GM18505 (cell line): ENCODE results near the gene PPP5C.

Source experiments
- ATAC-seq: cut with Tn5 transposase; IDR thresholded peaks from one replicate; pipeline ENCODE4 v1.9.1; 2021; ENCODE audit not compliant: unreplicated experiment
- POLR2A ChIP-seq: IDR thresholded peaks from 4 replicates; pipeline ENCODE4 v1.6.1; 2011; ENCODE audit warnings: borderline replicate concordance; ENCODE audit not compliant: insufficient read depth, insufficient read length; ENCODE audit errors: extremely low read depth

The PPP5C gene

DNA sequence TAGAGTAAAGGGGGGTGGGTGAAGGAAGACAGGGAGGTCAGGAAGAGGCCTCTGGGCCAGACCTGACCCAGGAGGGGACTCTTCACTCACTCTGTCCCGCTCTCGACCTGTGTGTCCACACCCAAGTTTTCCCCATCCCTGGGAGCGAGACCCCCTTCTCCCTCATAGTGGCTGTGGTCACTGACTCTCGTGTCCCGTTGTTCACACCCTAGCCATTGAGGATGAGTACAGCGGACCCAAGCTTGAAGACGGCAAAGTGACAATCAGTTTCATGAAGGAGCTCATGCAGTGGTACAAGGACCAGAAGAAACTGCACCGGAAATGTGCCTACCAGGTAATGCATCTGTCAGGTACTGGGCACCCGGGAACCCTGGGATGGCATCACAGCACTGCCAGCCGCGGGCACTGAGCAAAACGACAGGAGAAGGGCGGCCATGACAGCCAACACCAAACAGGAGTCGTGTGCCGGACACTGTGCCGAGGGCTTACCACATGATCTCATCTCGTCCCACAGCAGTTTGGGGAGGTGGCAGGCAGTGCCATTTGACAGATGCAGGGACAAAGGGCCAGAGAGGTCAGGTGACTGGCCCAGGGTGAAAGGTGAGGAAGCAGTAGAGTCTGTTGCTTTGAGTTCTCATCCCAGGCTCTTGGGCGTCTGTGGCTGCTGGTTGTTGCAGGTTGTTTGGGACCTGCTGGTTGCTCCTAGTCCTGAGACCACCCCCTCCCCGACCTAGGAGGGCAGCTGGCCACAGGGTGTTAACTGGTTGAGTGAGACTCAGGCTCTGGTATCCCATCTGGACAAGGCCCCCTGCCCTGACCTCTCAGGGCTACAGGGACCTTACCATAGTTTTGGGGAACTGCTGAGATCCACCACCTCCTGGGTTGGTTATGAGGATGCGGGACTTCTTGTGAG is 29.6 kb downstream of the PPP5C start:
- no peak for TF ChIP-seq POLR2A
- ATAC-seq, result no peak

DNA sequence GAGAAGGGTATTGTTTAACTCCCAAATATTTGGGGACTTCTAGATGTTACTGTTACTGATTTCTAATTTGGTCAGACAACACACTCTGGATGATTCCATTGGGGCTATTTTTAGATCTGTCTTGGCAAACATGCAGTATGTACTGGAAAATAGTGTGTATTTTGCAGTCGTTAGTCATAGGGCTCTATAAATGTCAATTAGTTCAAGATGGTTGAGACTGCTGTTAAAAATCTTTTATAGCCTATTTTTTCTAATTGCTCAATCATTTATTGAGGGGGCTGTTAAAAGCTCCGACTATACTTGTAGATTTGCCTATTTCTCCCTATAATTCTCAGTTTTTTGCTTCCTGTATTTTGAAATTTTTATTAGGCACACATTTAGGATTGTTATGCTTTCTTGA is 31.4 kb downstream of the PPP5C start:
- no peak for ATAC-seq
- TF ChIP-seq POLR2A, result no peak

- ATAC-seq, result no peak
- TF ChIP-seq POLR2A, result no peak
These were observed 33.8 kb downstream of the PPP5C start for GRCh38 chr19:46380690-46381089.

DNA sequence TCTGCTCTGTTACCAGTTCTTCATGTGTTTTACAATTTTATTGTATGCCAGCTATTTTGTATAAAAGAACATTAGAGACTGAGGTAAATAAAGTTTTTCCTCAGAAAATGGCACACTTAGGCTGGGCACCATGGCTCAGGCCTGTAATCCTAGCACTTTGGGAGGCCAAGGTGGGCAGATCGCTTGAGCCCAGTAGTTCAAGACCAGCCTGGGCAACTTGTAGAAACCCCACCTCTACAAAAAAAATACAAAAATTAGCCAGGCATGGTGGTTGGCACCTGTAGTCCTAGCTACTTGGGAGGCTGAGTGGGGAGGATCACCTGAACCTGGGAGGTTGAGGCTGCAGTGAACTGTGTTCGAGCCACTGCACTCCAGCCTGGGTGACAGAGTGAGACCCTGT is 34.5 kb downstream of the PPP5C start:
- no peak for TF ChIP-seq POLR2A
- no peak for ATAC-seq

- TF ChIP-seq POLR2A, result no peak
- no peak for ATAC-seq
These were observed 35.0 kb downstream of the PPP5C start for GRCh38 chr19:46381756-46382345.

DNA sequence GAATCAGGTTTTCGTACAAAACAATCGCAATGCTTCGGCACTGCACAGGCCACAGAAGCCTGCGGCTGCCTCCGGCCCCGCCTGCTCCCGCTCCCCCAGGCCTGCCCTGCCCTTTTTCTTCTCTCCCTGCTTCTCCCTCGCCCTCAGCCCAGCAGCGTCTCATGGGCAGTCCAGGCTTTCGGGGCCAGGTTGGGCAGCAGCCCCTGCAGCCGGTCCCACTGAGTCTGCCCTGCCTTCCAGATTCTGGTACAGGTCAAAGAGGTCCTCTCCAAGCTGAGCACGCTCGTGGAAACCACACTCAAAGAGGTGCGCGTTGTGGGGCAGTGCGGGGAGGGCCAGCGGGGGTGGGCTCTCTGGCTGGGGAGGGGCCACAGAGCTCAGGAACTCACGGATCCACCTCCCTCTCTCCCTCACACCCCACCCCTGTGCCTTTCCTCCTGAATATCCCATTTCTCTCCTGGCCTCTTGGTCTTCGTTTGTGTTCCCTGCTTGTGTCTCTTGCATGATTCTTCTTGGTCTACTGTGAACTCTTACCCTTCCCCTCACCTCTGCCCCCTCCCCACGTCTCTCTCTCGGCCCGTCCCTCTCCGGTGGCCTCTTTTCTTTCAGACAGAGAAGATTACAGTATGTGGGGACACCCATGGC is 36.4 kb downstream of the PPP5C start:
- TF ChIP-seq POLR2A, result no peak
- no peak for ATAC-seq

DNA sequence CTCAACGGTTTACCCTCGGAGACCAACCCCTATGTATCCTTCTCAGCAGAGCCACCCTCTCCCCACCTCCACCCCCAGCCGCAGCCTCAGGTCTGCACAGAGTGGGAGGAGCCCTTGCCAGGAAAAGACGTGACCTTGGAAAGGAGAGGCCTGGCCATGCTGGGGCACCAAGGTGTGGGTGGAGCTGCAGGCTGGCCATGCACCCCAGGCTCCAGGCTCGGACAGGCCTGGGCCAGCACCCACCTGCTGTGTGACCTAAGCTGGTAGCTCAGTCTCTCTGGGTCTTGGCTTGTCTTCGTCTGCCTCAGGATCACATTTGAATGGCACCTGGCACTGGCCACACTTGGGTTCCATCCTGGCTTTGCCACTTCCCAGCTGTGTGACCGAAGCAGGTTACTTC is 37.0 kb downstream of the PPP5C start:
- TF ChIP-seq POLR2A, result no peak
- no peak for ATAC-seq

DNA sequence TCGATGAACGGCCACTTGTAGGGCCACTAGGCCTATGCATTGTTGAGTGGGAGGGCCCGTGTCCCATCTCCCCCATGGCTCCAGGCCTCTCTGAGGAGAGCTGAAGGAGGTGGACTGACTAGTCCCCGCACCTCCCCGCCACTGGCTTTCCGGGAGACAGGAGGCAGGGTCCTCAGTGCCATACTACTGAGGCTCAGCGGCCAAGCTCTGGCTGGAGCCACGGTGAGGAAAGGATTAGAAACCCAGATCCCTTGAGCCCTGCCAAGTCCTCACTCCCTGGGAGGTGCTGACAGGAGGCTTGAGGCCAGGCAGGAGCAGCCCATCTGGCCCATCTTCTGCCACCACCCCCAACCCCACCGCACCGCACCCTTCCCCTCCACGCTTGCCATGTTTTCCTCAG is 37.5 kb downstream of the PPP5C start:
- ATAC-seq, result no peak
- TF ChIP-seq POLR2A, result no peak

DNA sequence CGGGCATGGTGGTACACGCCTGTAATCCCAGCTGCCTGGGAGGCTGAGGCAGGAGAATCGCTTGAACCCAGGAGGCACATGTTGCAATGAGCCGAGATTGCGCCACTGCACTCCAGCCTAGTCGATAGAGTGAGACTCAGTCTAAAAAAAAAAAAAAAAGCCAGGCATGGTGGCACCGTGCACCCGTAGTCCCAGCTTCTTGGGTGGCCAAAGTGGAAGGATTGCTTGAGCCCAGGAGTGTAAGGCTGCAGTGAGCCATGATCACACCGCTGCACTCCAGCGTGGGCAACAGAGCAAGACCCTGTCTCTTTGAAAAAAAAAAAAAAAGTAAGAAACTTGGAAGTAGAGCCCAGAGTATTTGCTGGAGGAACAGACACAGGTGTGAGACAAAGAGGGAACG is 38.7 kb downstream of the PPP5C start:
- no peak for ATAC-seq
- no peak for TF ChIP-seq POLR2A

- no peak for ATAC-seq
- no peak for TF ChIP-seq POLR2A
These were observed 39.3 kb downstream of the PPP5C start for GRCh38 chr19:46386151-46386550.

- no peak for TF ChIP-seq POLR2A
- ATAC-seq, result no peak
These were observed 40.3 kb downstream of the PPP5C start for GRCh38 chr19:46386996-46387712.

GRCh38 chr19:46387713-46388130 is 40.8 kb downstream of the PPP5C start:
- TF ChIP-seq POLR2A, result no peak
- no peak for ATAC-seq
